Ascending aorta (tissue), 2 donors: ENCODE measurements around the gene LPCAT2. TPM values are rescaled to one million over a fixed set of nuclear protein-coding genes. Genes with fewer than 3 reads are reported as not detected.
A peak's percentile ranks its signal among the peaks of the same experiment; 100 is the strongest.

Experiments
- DNase-seq, 2 donors: peaks; one replicate each; pipeline ENCODE4 v3.0.0-alpha.2; 2019; ENCODE audit warnings: low spot score in 2 of 2
- H3K27ac ChIP-seq, 2 donors: fragments of 200-600 bp; sonication (generic); one replicate each; pipeline ENCODE4 v1.5.1; 2016 to 2017; ENCODE audit warnings: mild to moderate bottlenecking in 1 of 2
- H3K27me3 ChIP-seq: fragments of 200-600 bp; sonication (generic); one replicate; pipeline ENCODE4 v1.5.1; 2017
- H3K36me3 ChIP-seq, 2 donors: fragments of 200-600 bp; sonication (generic); one replicate each; pipeline ENCODE4 v1.5.1; 2016
- H3K4me1 ChIP-seq, 2 donors: fragments of 200-600 bp; sonication (generic); one replicate each; pipeline ENCODE4 v1.5.1; 2016 to 2017; ENCODE audit warnings: mild to moderate bottlenecking in 1 of 2
- H3K4me3 ChIP-seq, 2 donors: fragments of 200-600 bp; sonication (generic); one replicate each; pipeline ENCODE4 v1.5.1; 2016 to 2017; ENCODE audit warnings: mild to moderate bottlenecking in 1 of 2
- H3K9me3 ChIP-seq, 2 donors: fragments of 200-600 bp; sonication (generic); one replicate each; pipeline ENCODE4 v1.5.1; 2016
- CTCF ChIP-seq, 3 experiments: fragments of 200-600 bp in 2 of 3; fragments of 450-650 bp in 1 of 3; sonication (generic) in 2 of 3; IDR thresholded peaks; one replicate each; pipeline ENCODE4 v1.5.1; 2016 to 2019; ENCODE audit warnings: antibody characterized with exemption in 3 of 3, mild to moderate bottlenecking in 1 of 3, moderate library complexity in 1 of 3
- intact Hi-C: fragments of 100-400 bp; cut with DNase I; formaldehyde crosslinking; loops from one replicate; pipeline ENCODE4 v1.15.1; 2023
- total RNA-seq: library from RNA; depleted of rRNA; stranded (reverse); fragments of >200 nt; gene quantifications from one replicate; pipeline ENCODE4 v1.1.0, GENCODE V29; 2016

The LPCAT2 gene
- total RNA-seq, 1 donor from 2014 or later, result 44.2 TPM

GRCh38 chr16:55501549-55502322, 7.1 kb upstream of the LPCAT2 start:
- DNase-seq, result no peak
- H3K27ac ChIP-seq, result peak overlapping the region in 1 of 2 donors; percentile 65
- no peaks in the 10 kb centered on the region for H3K9me3 ChIP-seq
- no peaks in the 10 kb centered on the region for H3K27me3 ChIP-seq
- peaks cover 3 to 23% of the 10 kb centered on the region in 2 donors for H3K4me1 ChIP-seq
- peaks cover 37 to 57% of the 10 kb centered on the region in 2 donors for H3K36me3 ChIP-seq
- intact Hi-C loops, result loop anchor here (5.0 to 10.0 kb wide), 2 partner anchors 34 to 1997 kb away; partner anchors contain the start of gene AKTIP
- peak in 2 of 3 experiments; percentile 13 to 20 for TF ChIP-seq CTCF (IDR thresholded peaks at IDR 0.05)
- H3K4me3 ChIP-seq, result no peak overlapping the region

GRCh38 chr16:55502801-55503366, 6.0 kb upstream of the LPCAT2 start:
- DNase-seq, result peak in 1 of 2 donors; percentile 82
- H3K36me3 ChIP-seq, result peaks cover 33 to 52% of the 10 kb centered on the region in 2 donors
- H3K9me3 ChIP-seq, result no peaks in the 10 kb centered on the region
- H3K4me3 ChIP-seq, result no peak overlapping the region
- H3K27me3 ChIP-seq, result no peaks in the 10 kb centered on the region
- H3K4me1 ChIP-seq, result peaks cover 3 to 23% of the 10 kb centered on the region in 2 donors
- intact Hi-C loops, result loop anchor here (5.0 to 10.0 kb wide), 2 partner anchors 36 to 1998 kb away; partner anchors contain the start of gene AKTIP
- TF ChIP-seq CTCF (IDR thresholded peaks at IDR 0.05), result no peak
- H3K27ac ChIP-seq, result peak overlapping the region; percentile 37 to 59

- H3K36me3 ChIP-seq, result peaks cover 23 to 41% of the 10 kb centered on the region in 2 donors
- DNase-seq, result no peak
- no peak overlapping the region for H3K4me3 ChIP-seq
- intact Hi-C loops, result loop anchor here (5.0 to 10.0 kb wide), 2 partner anchors 37 to 1999 kb away; partner anchors contain the start of gene AKTIP
- H3K9me3 ChIP-seq, result no peaks in the 10 kb centered on the region
- H3K27ac ChIP-seq, result peak overlapping the region in 1 of 2 donors; percentile 59
- H3K27me3 ChIP-seq, result no peaks in the 10 kb centered on the region
- peaks cover 3 to 23% of the 10 kb centered on the region in 2 donors for H3K4me1 ChIP-seq
- TF ChIP-seq CTCF (IDR thresholded peaks at IDR 0.05), result no peak
Observed at GRCh38 chr16:55503726-55504550, 4.9 kb upstream of the LPCAT2 start.

GRCh38 chr16:55505333-55506015, 3.4 kb upstream of the LPCAT2 start:
- intact Hi-C loops, result loop anchor here (5.0 to 10.0 kb wide), 2 partner anchors 37 to 2001 kb away; partner anchors contain the start of gene AKTIP
- peak in 1 of 2 donors; percentile 50 for DNase-seq
- Histone ChIP-seq H3K27ac (no peak overlapping the region), H3K27me3 (no peaks in the 10 kb centered on the region), H3K4me1 (peaks cover 3 to 15% of the 10 kb centered on the region in 2 donors), H3K4me3 (no peak overlapping the region), H3K36me3 (peaks cover 20 to 41% of the 10 kb centered on the region in 2 donors), H3K9me3 (no peaks in the 10 kb centered on the region)
- TF ChIP-seq CTCF (IDR thresholded peaks at IDR 0.05), result no peak

- Histone ChIP-seq H3K27ac (no peak overlapping the region), H3K4me1 (peaks cover 3 to 11% of the 10 kb centered on the region in 2 donors), H3K36me3 (peaks cover 20 to 41% of the 10 kb centered on the region in 2 donors), H3K4me3 (no peak overlapping the region), H3K9me3 (no peaks in the 10 kb centered on the region), H3K27me3 (no peaks in the 10 kb centered on the region)
- intact Hi-C loops, result loop anchor here (5.0 to 10.0 kb wide), 2 partner anchors 36 to 2001 kb away; partner anchors contain the start of gene AKTIP
- no peak for TF ChIP-seq CTCF (IDR thresholded peaks at IDR 0.05)
- no peak for DNase-seq
Observed at GRCh38 chr16:55506083-55506482, 2.8 kb upstream of the LPCAT2 start.
